A549 (cell line): ENCODE results near the gene SPATA17. TPM values are rescaled to one million over a fixed set of nuclear protein-coding genes. Genes with fewer than 3 reads are reported as not detected.
"Not testable (repeated sequence)": the region's sequence is repeated elsewhere in the genome, so short reads cannot be mapped to it uniquely, and the experiment has no call there.

Experiments used
- ATAC-seq, 2 experiments: fragments of 200-7000 bp in 1 of 2; fragments of >200 bp in 1 of 2; cut with Nextera tagmentation in 1 of 2; cut with Tn5 transposase in 1 of 2; 3 replicates each; pipeline versions ENCODE4 v1.8.0 to v1.9.1; 2018 to 2020; ENCODE audit warnings: mild to moderate bottlenecking in 1 of 2, moderate library complexity in 1 of 2
- CTCF ChIA-PET: fragments of 300-600 bp; sonication (Branson Sonifier 250); formaldehyde crosslinking; extraction: SDS; loops from one replicate; lab custom pipeline; 2021; ENCODE audit warnings: antibody characterized with exemption, inconsistent platforms; lab: Yijun Ruan, JAX
- POLR2A ChIA-PET: fragments of 350-600 bp; formaldehyde crosslinking; extraction: SDS; loops from one replicate; lab custom pipeline; 2021; ENCODE audit warnings: antibody characterized with exemption, inconsistent platforms; lab: Yijun Ruan, JAX
- DNase-seq, 2 experiments: peaks; one replicate each; pipeline versions ENCODE4 v3.0.0 to v3.0.0-alpha.2; 2011 to 2016; ENCODE audit warnings: low read depth in 1 of 2, low spot score in 1 of 2
- FAIRE-seq: peaks from 2 replicates; lab custom pipeline; 2011; peaks lifted over from hg19 to GRCh38; lab: Jason Lieb, UNC
- H3K27ac ChIP-seq, 2 experiments: fragments of >200 bp; sonication (Bioruptor Twin); formaldehyde crosslinking; 3 replicates each; pipeline ENCODE4 v1.5.1; 2016 to 2017
- H3K4me1 ChIP-seq: fragments of >200 bp; sonication (Bioruptor Twin); formaldehyde crosslinking; 3 replicates; pipeline ENCODE4 v1.6.1; 2016
- H3K4me2 ChIP-seq: fragments of >200 bp; sonication (Bioruptor Twin); formaldehyde crosslinking; 3 replicates; pipeline ENCODE4 v1.6.1; 2016
- H3K4me3 ChIP-seq: fragments of >200 bp; sonication (Bioruptor Twin); formaldehyde crosslinking; 3 replicates; pipeline ENCODE4 v1.5.1; 2016
- H3K9me3 ChIP-seq: fragments of >200 bp; sonication (Bioruptor Twin); formaldehyde crosslinking; 3 replicates; pipeline ENCODE4 v1.6.1; 2016
- ATOH8 ChIP-seq: fragments of 250-450 bp; sonication (Bioruptor Pico); IDR thresholded peaks from 2 replicates; pipeline ENCODE4 v1.5.0; 2020; ENCODE audit warnings: low read depth, mild to moderate bottlenecking, moderate library complexity
- BCL3 ChIP-seq: fragments of >200 bp; sonication (Bioruptor Twin); formaldehyde crosslinking; IDR thresholded peaks from 3 replicates; pipeline ENCODE4 v1.6.1; 2016
- CTCF ChIP-seq: fragments of >200 bp; sonication (Bioruptor Twin); formaldehyde crosslinking; IDR thresholded peaks from 3 replicates; pipeline ENCODE4 v1.5.1; 2016
- ELK1 ChIP-seq: fragments of 150-350 bp; IDR thresholded peaks from 2 replicates; pipeline ENCODE4 v1.6.1; 2014; ENCODE audit warnings: low read depth, mild to moderate bottlenecking, low read length
- EP300 ChIP-seq, 2 experiments: fragments of >200 bp; sonication (Bioruptor Twin); formaldehyde crosslinking; IDR thresholded peaks; 2 replicates in 1 of 2; 3 replicates in 1 of 2; pipeline ENCODE4 v1.6.1; 2016 to 2017
- FOSB ChIP-seq: fragments of 250-450 bp; sonication (Bioruptor Pico); IDR thresholded peaks from 2 replicates; pipeline ENCODE4 v1.5.0; 2020; ENCODE audit warnings: mild to moderate bottlenecking, moderate library complexity
- FOSL2 ChIP-seq, 2 experiments: fragments of 450-650 bp in 1 of 2; fragments of >200 bp in 1 of 2; sonication (Bioruptor Twin) in 1 of 2; formaldehyde crosslinking; IDR thresholded peaks; 2 replicates each; pipeline versions ENCODE4 v1.5.0 to v1.6.1; 2016 to 2020; ENCODE audit warnings: mild to moderate bottlenecking in 1 of 2, moderate library complexity in 1 of 2
- HES2 ChIP-seq: fragments of >200 bp; sonication (Bioruptor Twin); formaldehyde crosslinking; IDR thresholded peaks from 2 replicates; pipeline ENCODE4 v1.6.1; 2016
- HOXB13 ChIP-seq: fragments of 250-450 bp; sonication (Bioruptor Pico); IDR thresholded peaks from 2 replicates; pipeline ENCODE4 v1.5.0; 2020; ENCODE audit warnings: low read depth, mild to moderate bottlenecking, moderate library complexity
- JUNB ChIP-seq: fragments of >200 bp; sonication (Bioruptor Twin); formaldehyde crosslinking; IDR thresholded peaks from 2 replicates; pipeline ENCODE4 v1.6.1; 2016
- MAX ChIP-seq: IDR thresholded peaks from 2 replicates; pipeline ENCODE4 v1.6.1; 2012
- MYC ChIP-seq: IDR thresholded peaks from 2 replicates; pipeline ENCODE4 v1.6.1; 2012; ENCODE audit warnings: mild to moderate bottlenecking, inconsistent platforms, low read length, improper control_type of control experiment, borderline replicate concordance
- NR3C1 ChIP-seq: fragments of >200 bp; sonication (Bioruptor Twin); formaldehyde crosslinking; IDR thresholded peaks from 3 replicates; pipeline ENCODE4 v1.6.1; 2017
- POLR2A ChIP-seq: IDR thresholded peaks from 2 replicates; pipeline ENCODE4 v1.6.1; 2012; ENCODE audit warnings: mild to moderate bottlenecking, low read length
- RAD21 ChIP-seq, 2 experiments: fragments of >200 bp in 1 of 2; sonication (Bioruptor Twin) in 1 of 2; formaldehyde crosslinking in 1 of 2; IDR thresholded peaks in 1 of 2; conservative IDR thresholded peaks in 1 of 2; 2 replicates in 1 of 2; 3 replicates in 1 of 2; pipeline ENCODE4 v1.6.1; 2012 to 2018; ENCODE audit warnings: inconsistent platforms in 1 of 2
- RARB ChIP-seq: fragments of 250-450 bp; sonication (Bioruptor Pico); IDR thresholded peaks from 2 replicates; pipeline ENCODE4 v1.8.0; 2021; ENCODE audit warnings: mild to moderate bottlenecking, moderate library complexity
- RCOR1 ChIP-seq: fragments of 150-350 bp; IDR thresholded peaks from 2 replicates; pipeline ENCODE4 v1.6.1; 2014; ENCODE audit warnings: antibody characterized with exemption, low read length, low read depth
- RFX5 ChIP-seq: fragments of 450-650 bp; IDR thresholded peaks from 2 replicates; pipeline ENCODE4 v1.7.1; 2014; ENCODE audit warnings: antibody characterized with exemption, mild to moderate bottlenecking, moderate library complexity
- SMC3 ChIP-seq: fragments of >200 bp; sonication (Bioruptor Twin); formaldehyde crosslinking; IDR thresholded peaks from 3 replicates; pipeline ENCODE4 v1.6.1; 2018; ENCODE audit warnings: inconsistent platforms
- USF2 ChIP-seq: fragments of 450-650 bp; IDR thresholded peaks from 2 replicates; pipeline ENCODE4 v1.6.1; 2014; ENCODE audit warnings: antibody characterized with exemption
- ZFP36 ChIP-seq: fragments of 450-650 bp; IDR thresholded peaks from 2 replicates; pipeline ENCODE4 v1.6.1; 2014; ENCODE audit warnings: borderline replicate concordance; ENCODE audit not compliant: partially characterized antibody
- ZSCAN20 ChIP-seq: fragments of 250-450 bp; sonication (Bioruptor Pico); IDR thresholded peaks from 2 replicates; pipeline ENCODE4 v1.8.0; 2022; ENCODE audit warnings: mild to moderate bottlenecking, moderate library complexity
- WGBS: methylation state at CpG from one replicate; pipeline ENCODE4 v1.1.6; 2017; ENCODE audit errors: missing lambda C conversion rate; 5-methylcytosine and 5-hydroxymethylcytosine counted together
- polyA plus RNA-seq, 4 experiments: library from polyadenylated mRNA; depleted of rRNA in 3 of 4; stranded (reverse); fragments of >200 nt; fragmentation: RNase III in 1 of 4; extraction: RNeasy Plus Mini Kit Qiagen cat#74134 plus additional on column Dnase treatment in 1 of 4; gene quantifications; 2 replicates in 3 of 4; 3 replicates in 1 of 4; pipeline ENCODE4 v1.2.3, GENCODE V29; 2011 to 2017

SPATA17 gene
- polyA plus RNA-seq, 2 of the 4 experiments (the other 2 are of a cell fraction), result 3.3 to 5.0 TPM

GRCh38 chr1:217687511-217687910 lies 56.4 kb downstream of the SPATA17 start:
- ChIA-PET POLR2A (no interaction called here), CTCF (no interaction called here)
- Histone ChIP-seq H3K9me3 (no peaks in the 10 kb centered on the region), H3K4me2 (peak overlapping the region; percentile 54), H3K4me1 (peaks cover 4% of the 10 kb centered on the region; the same call in 1 of the 3 replicates), H3K27ac (no peak overlapping the region), H3K4me3 (no peak overlapping the region)
- WGBS, result 14% methylated on average over 4 of the region's 4 CpGs
- TF ChIP-seq USF2 (no peak), RFX5 (no peak), ZFP36 (no peak), JUNB (no peak), FOSB (CRISPR knock-in tag) (no peak), ELK1 (no peak), POLR2A (no peak), BCL3 (no peak), CTCF (no peak), RARB (CRISPR knock-in tag) (no peak), ATOH8 (CRISPR knock-in tag) (no peak), RCOR1 (no peak), HOXB13 (CRISPR knock-in tag) (no peak), MYC (no peak), ZSCAN20 (CRISPR knock-in tag) (no peak)
- DNase-seq, result no peak
- FAIRE-seq, result peak; percentile 36
- ATAC-seq, result no peak

GRCh38 chr1:217696140-217696539 lies 65.0 kb downstream of the SPATA17 start:
- WGBS, result 83% methylated on average over 20 of the region's 25 CpGs
- FAIRE-seq, H3K4me3 ChIP-seq, ATAC-seq, H3K4me2 ChIP-seq, H3K9me3 ChIP-seq, DNase-seq, H3K27ac ChIP-seq, POLR2A ChIA-PET, H3K4me1 ChIP-seq: not testable (repeated sequence)
- CTCF ChIA-PET, result interaction anchor here (1.3 kb wide), 1 partner anchor 35 kb away, joined by 3 read pairs; no protein-coding TSS in a partner anchor

- Histone ChIP-seq H3K9me3 (no peaks in the 10 kb centered on the region), H3K27ac (no peak overlapping the region), H3K4me3 (no peak overlapping the region), H3K4me2 (no peak overlapping the region), H3K4me1 (no peaks in the 10 kb centered on the region)
- ChIA-PET CTCF (no interaction called here), POLR2A (no interaction called here)
- FAIRE-seq (no peak), ATAC-seq (no peak), DNase-seq (no peak)
- TF ChIP-seq MAX (no peak), RAD21 (conservative IDR thresholded peaks at IDR 0.05 in 1 of 2, IDR thresholded peaks at IDR 0.05 in 1 of 2) (no peak), SMC3 (no peak), FOSL2 (IDR thresholded peaks at IDR 0.05) (no peak), FOSL2 (CRISPR knock-in tag; IDR thresholded peaks at IDR 0.05) (0 out of 2 replicates have a peak, but pooled peaks have one; percentile 7), HES2 (no peak), NR3C1 (no peak), ATOH8 (CRISPR knock-in tag) (no peak), EP300 (IDR thresholded peaks at IDR 0.05) (no peak)
- 86% methylated on average over 6 of the region's 6 CpGs for WGBS
These were observed 72.2 kb downstream of the SPATA17 start for GRCh38 chr1:217703326-217703725.
